ENCODE results near the gene CDK19. TPM values are rescaled to one million over a fixed set of nuclear protein-coding genes. Genes with fewer than 3 reads are reported as not detected.

Gene CDK19
- total RNA-seq, 1 donor from 2014 or later, result 19.0 TPM

GRCh38 chr6:110682460-110682853 lies 132.8 kb downstream of the CDK19 start:
- peak; percentile 63 for DNase-seq (ENCODE audit: low spot score)
- no peaks in the 10 kb centered on the region for H3K27me3 Mint-ChIP-seq (ENCODE audit: unreplicated experiment)
- peaks cover 8% of the 10 kb centered on the region for H3K4me1 Mint-ChIP-seq (ENCODE audit: unreplicated experiment)
- no peak overlapping the region for H3K27ac Mint-ChIP-seq (ENCODE audit: unreplicated experiment)
- no peak overlapping the region for H3K4me3 Mint-ChIP-seq (ENCODE audit: unreplicated experiment)
- no peaks in the 10 kb centered on the region for H3K36me3 Mint-ChIP-seq (ENCODE audit: low read depth, unreplicated experiment)
- TF ChIP-seq CTCF (IDR thresholded peaks at IDR 0.05; ENCODE audit: unreplicated experiment), result peak; percentile 69
- H3K9me3 Mint-ChIP-seq (ENCODE audit: unreplicated experiment), result no peaks in the 10 kb centered on the region

GRCh38 chr6:110681543-110682459 lies 133.5 kb downstream of the CDK19 start:
- no peak for DNase-seq (ENCODE audit: low spot score)
- TF ChIP-seq CTCF (IDR thresholded peaks at IDR 0.05; ENCODE audit: unreplicated experiment), result no peak
- Mint-ChIP-seq H3K4me1 (ENCODE audit: unreplicated experiment) (peaks cover 3% of the 10 kb centered on the region), H3K36me3 (ENCODE audit: low read depth, unreplicated experiment) (no peaks in the 10 kb centered on the region), H3K27me3 (ENCODE audit: unreplicated experiment) (no peaks in the 10 kb centered on the region), H3K27ac (ENCODE audit: unreplicated experiment) (no peak overlapping the region), H3K4me3 (ENCODE audit: unreplicated experiment) (no peak overlapping the region), H3K9me3 (ENCODE audit: unreplicated experiment) (no peaks in the 10 kb centered on the region)

GRCh38 chr6:110676396-110676795 lies 138.9 kb downstream of the CDK19 start:
- no peak for DNase-seq (ENCODE audit: low spot score)
- H3K36me3 Mint-ChIP-seq (ENCODE audit: low read depth, unreplicated experiment), result no peaks in the 10 kb centered on the region
- no peaks in the 10 kb centered on the region for H3K9me3 Mint-ChIP-seq (ENCODE audit: unreplicated experiment)
- H3K27me3 Mint-ChIP-seq (ENCODE audit: unreplicated experiment), result no peaks in the 10 kb centered on the region
- no peak overlapping the region for H3K4me3 Mint-ChIP-seq (ENCODE audit: unreplicated experiment)
- TF ChIP-seq CTCF (IDR thresholded peaks at IDR 0.05; ENCODE audit: unreplicated experiment), result no peak
- H3K4me1 Mint-ChIP-seq (ENCODE audit: unreplicated experiment), result no peaks in the 10 kb centered on the region
- H3K27ac Mint-ChIP-seq (ENCODE audit: unreplicated experiment), result no peak overlapping the region

GRCh38 chr6:110674096-110674495 lies 141.2 kb downstream of the CDK19 start:
- no peak for TF ChIP-seq CTCF (IDR thresholded peaks at IDR 0.05; ENCODE audit: unreplicated experiment)
- Mint-ChIP-seq H3K27ac (ENCODE audit: unreplicated experiment) (no peak overlapping the region), H3K4me3 (ENCODE audit: unreplicated experiment) (no peak overlapping the region), H3K36me3 (ENCODE audit: low read depth, unreplicated experiment) (no peaks in the 10 kb centered on the region), H3K27me3 (ENCODE audit: unreplicated experiment) (no peaks in the 10 kb centered on the region), H3K4me1 (ENCODE audit: unreplicated experiment) (peaks cover 2% of the 10 kb centered on the region), H3K9me3 (ENCODE audit: unreplicated experiment) (no peaks in the 10 kb centered on the region)
- no peak for DNase-seq (ENCODE audit: low spot score)

DNA sequence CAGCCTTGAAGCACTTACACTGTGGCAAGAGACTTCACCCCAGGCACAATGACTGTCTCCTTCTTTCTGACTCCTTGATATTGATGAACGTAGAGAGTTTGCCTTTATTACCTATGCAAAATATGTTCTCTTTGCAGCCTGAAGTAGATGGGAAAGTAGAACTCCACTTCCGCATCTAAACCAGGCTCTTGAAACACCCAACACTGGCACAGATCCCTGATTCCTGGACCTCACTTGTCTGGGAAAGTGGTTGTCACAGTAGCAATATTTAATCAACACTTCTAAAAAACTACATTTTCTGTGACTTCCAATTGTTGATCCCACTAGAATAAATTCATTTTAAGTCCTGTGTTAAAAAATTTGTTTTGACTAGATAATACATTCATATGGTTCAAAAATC lies 143.1 kb downstream of the CDK19 start:
- no peaks in the 10 kb centered on the region for H3K36me3 Mint-ChIP-seq (ENCODE audit: low read depth, unreplicated experiment)
- peaks cover 2% of the 10 kb centered on the region for H3K4me1 Mint-ChIP-seq (ENCODE audit: unreplicated experiment)
- TF ChIP-seq CTCF (IDR thresholded peaks at IDR 0.05; ENCODE audit: unreplicated experiment), result no peak
- no peak for DNase-seq (ENCODE audit: low spot score)
- H3K4me3 Mint-ChIP-seq (ENCODE audit: unreplicated experiment), result no peak overlapping the region
- no peaks in the 10 kb centered on the region for H3K9me3 Mint-ChIP-seq (ENCODE audit: unreplicated experiment)
- no peak overlapping the region for H3K27ac Mint-ChIP-seq (ENCODE audit: unreplicated experiment)
- no peaks in the 10 kb centered on the region for H3K27me3 Mint-ChIP-seq (ENCODE audit: unreplicated experiment)

All from endothelial cell (in vitro differentiated cells).